Stimulated activated naive CD8-positive, alpha-beta T cell treated with anti-CD3 and anti-CD28 coated beads, Interleukin-15, Interleukin-2, amounts not matched to agents 100 ng/mL and 50 ng/mL, for 24 hours (primary cell): ENCODE results near the gene FBLN2.
A peak's percentile ranks its signal among the peaks of the same experiment; 100 is the strongest.

Source experiments
- H3K27ac Mint-ChIP-seq: one replicate; pipeline ENCODE4 v1.8.0; 2021; ENCODE audit warnings: mild to moderate bottlenecking, mixed read lengths
- H3K27me3 Mint-ChIP-seq: one replicate; pipeline ENCODE4 v1.8.0; 2021; ENCODE audit warnings: mixed read lengths
- H3K36me3 Mint-ChIP-seq: one replicate; pipeline ENCODE4 v1.8.0; 2021; ENCODE audit warnings: low read depth, mixed read lengths
- H3K4me1 Mint-ChIP-seq: one replicate; pipeline ENCODE4 v1.8.0; 2021; ENCODE audit warnings: low read depth, mixed read lengths
- H3K4me3 Mint-ChIP-seq: one replicate; pipeline ENCODE4 v1.8.0; 2021; ENCODE audit warnings: mild to moderate bottlenecking, mixed read lengths
- H3K9me3 Mint-ChIP-seq: one replicate; pipeline ENCODE4 v1.8.0; 2021; ENCODE audit warnings: mixed read lengths

The FBLN2 gene

GRCh38 chr3:13545952-13546454 is 2.9 kb upstream of the FBLN2 start:
- Mint-ChIP-seq H3K9me3 (peaks cover 10% of the 10 kb centered on the region), H3K27me3 (peaks cover 43% of the 10 kb centered on the region), H3K4me3 (no peak overlapping the region), H3K27ac (no peak overlapping the region), H3K36me3 (peaks cover 6% of the 10 kb centered on the region), H3K4me1 (peaks cover 48% of the 10 kb centered on the region)

- H3K9me3 Mint-ChIP-seq, result peaks cover 5% of the 10 kb centered on the region
- peaks cover 38% of the 10 kb centered on the region for H3K27me3 Mint-ChIP-seq
- H3K27ac Mint-ChIP-seq, result no peak overlapping the region
- peaks cover 6% of the 10 kb centered on the region for H3K36me3 Mint-ChIP-seq
- H3K4me3 Mint-ChIP-seq, result no peak overlapping the region
- H3K4me1 Mint-ChIP-seq, result peaks cover 48% of the 10 kb centered on the region
Measured at GRCh38 chr3:13546667-13547171, 2.2 kb upstream of the FBLN2 start.

GRCh38 chr3:13547591-13548371 is 1.1 kb upstream of the FBLN2 start:
- Mint-ChIP-seq H3K27me3 (peaks cover 37% of the 10 kb centered on the region), H3K4me3 (peak overlapping the region; percentile 60), H3K9me3 (no peaks in the 10 kb centered on the region), H3K4me1 (peaks cover 57% of the 10 kb centered on the region), H3K27ac (no peak overlapping the region), H3K36me3 (no peaks in the 10 kb centered on the region)

GRCh38 chr3:13549623-13550422 is 898 bp downstream of the FBLN2 start:
- H3K27ac Mint-ChIP-seq, result no peak overlapping the region
- H3K4me3 Mint-ChIP-seq, result peak overlapping the region; percentile 52
- H3K27me3 Mint-ChIP-seq, result peaks cover 38% of the 10 kb centered on the region
- no peaks in the 10 kb centered on the region for H3K9me3 Mint-ChIP-seq
- no peaks in the 10 kb centered on the region for H3K36me3 Mint-ChIP-seq
- H3K4me1 Mint-ChIP-seq, result peaks cover 55% of the 10 kb centered on the region

GRCh38 chr3:13550423-13550690 is 1.4 kb downstream of the FBLN2 start:
- Mint-ChIP-seq H3K4me1 (peaks cover 50% of the 10 kb centered on the region), H3K9me3 (no peaks in the 10 kb centered on the region), H3K27me3 (peaks cover 33% of the 10 kb centered on the region), H3K4me3 (no peak overlapping the region), H3K36me3 (no peaks in the 10 kb centered on the region), H3K27ac (no peak overlapping the region)

- Mint-ChIP-seq H3K36me3 (no peaks in the 10 kb centered on the region), H3K4me3 (no peak overlapping the region), H3K4me1 (peaks cover 46% of the 10 kb centered on the region), H3K27ac (no peak overlapping the region), H3K27me3 (peaks cover 31% of the 10 kb centered on the region), H3K9me3 (no peaks in the 10 kb centered on the region)
Measured at GRCh38 chr3:13550791-13551360, 2.0 kb downstream of the FBLN2 start.

- H3K4me3 Mint-ChIP-seq, result no peak overlapping the region
- H3K4me1 Mint-ChIP-seq, result peaks cover 55% of the 10 kb centered on the region
- H3K9me3 Mint-ChIP-seq, result no peaks in the 10 kb centered on the region
- H3K27me3 Mint-ChIP-seq, result peaks cover 24% of the 10 kb centered on the region
- H3K27ac Mint-ChIP-seq, result no peak overlapping the region
- no peaks in the 10 kb centered on the region for H3K36me3 Mint-ChIP-seq
Measured at GRCh38 chr3:13552857-13553652, 4.1 kb downstream of the FBLN2 start.

- Mint-ChIP-seq H3K27ac (no peak overlapping the region), H3K4me3 (no peak overlapping the region), H3K9me3 (no peaks in the 10 kb centered on the region), H3K36me3 (no peaks in the 10 kb centered on the region), H3K4me1 (peaks cover 51% of the 10 kb centered on the region), H3K27me3 (peaks cover 19% of the 10 kb centered on the region)
Measured at GRCh38 chr3:13553686-13554085, 4.8 kb downstream of the FBLN2 start.

GRCh38 chr3:13555753-13556152 is 6.8 kb downstream of the FBLN2 start:
- Mint-ChIP-seq H3K9me3 (no peaks in the 10 kb centered on the region), H3K4me3 (no peak overlapping the region), H3K27me3 (peaks cover 12% of the 10 kb centered on the region), H3K4me1 (peaks cover 41% of the 10 kb centered on the region), H3K36me3 (no peaks in the 10 kb centered on the region), H3K27ac (no peak overlapping the region)

GRCh38 chr3:13556207-13556606 is 7.3 kb downstream of the FBLN2 start:
- H3K27me3 Mint-ChIP-seq, result peaks cover 12% of the 10 kb centered on the region
- no peak overlapping the region for H3K4me3 Mint-ChIP-seq
- H3K36me3 Mint-ChIP-seq, result no peaks in the 10 kb centered on the region
- no peaks in the 10 kb centered on the region for H3K9me3 Mint-ChIP-seq
- H3K27ac Mint-ChIP-seq, result no peak overlapping the region
- peaks cover 39% of the 10 kb centered on the region for H3K4me1 Mint-ChIP-seq

GRCh38 chr3:13556917-13557316 is 8.0 kb downstream of the FBLN2 start:
- H3K36me3 Mint-ChIP-seq, result no peaks in the 10 kb centered on the region
- H3K4me1 Mint-ChIP-seq, result peaks cover 38% of the 10 kb centered on the region
- no peaks in the 10 kb centered on the region for H3K9me3 Mint-ChIP-seq
- peaks cover 11% of the 10 kb centered on the region for H3K27me3 Mint-ChIP-seq
- no peak overlapping the region for H3K4me3 Mint-ChIP-seq
- no peak overlapping the region for H3K27ac Mint-ChIP-seq

GRCh38 chr3:13557417-13557816 is 8.5 kb downstream of the FBLN2 start:
- Mint-ChIP-seq H3K36me3 (no peaks in the 10 kb centered on the region), H3K27me3 (peaks cover 8% of the 10 kb centered on the region), H3K27ac (no peak overlapping the region), H3K9me3 (no peaks in the 10 kb centered on the region), H3K4me1 (peaks cover 33% of the 10 kb centered on the region), H3K4me3 (no peak overlapping the region)

GRCh38 chr3:13557926-13558325 is 9.0 kb downstream of the FBLN2 start:
- no peak overlapping the region for H3K4me3 Mint-ChIP-seq
- peaks cover 7% of the 10 kb centered on the region for H3K27me3 Mint-ChIP-seq
- peaks cover 28% of the 10 kb centered on the region for H3K4me1 Mint-ChIP-seq
- H3K9me3 Mint-ChIP-seq, result no peaks in the 10 kb centered on the region
- no peak overlapping the region for H3K27ac Mint-ChIP-seq
- no peaks in the 10 kb centered on the region for H3K36me3 Mint-ChIP-seq

GRCh38 chr3:13558651-13559050 is 9.7 kb downstream of the FBLN2 start:
- H3K4me3 Mint-ChIP-seq, result no peak overlapping the region
- H3K9me3 Mint-ChIP-seq, result no peaks in the 10 kb centered on the region
- peaks cover 4% of the 10 kb centered on the region for H3K27me3 Mint-ChIP-seq
- peaks cover 21% of the 10 kb centered on the region for H3K4me1 Mint-ChIP-seq
- H3K27ac Mint-ChIP-seq, result no peak overlapping the region
- H3K36me3 Mint-ChIP-seq, result no peaks in the 10 kb centered on the region
